GM21515 (cell line): Measurements from ENCODE around the gene NAA16.
"Not testable (repeated sequence)": the region's sequence is repeated elsewhere in the genome, so short reads cannot be mapped to it uniquely, and the experiment has no call there.

ENCODE experiments used
- ATAC-seq: cut with Tn5 transposase; IDR thresholded peaks from one replicate; pipeline ENCODE4 v1.9.1; 2021; ENCODE audit not compliant: unreplicated experiment

NAA16 gene

GRCh38 chr13:41310963-41311405 is at the start of gene NAA16:
NAA16 (plus strand) TSS chr13:41311267; CDS start chr13:41311529, 262 bp downstream.
- peak; percentile 72 for ATAC-seq

DNA sequence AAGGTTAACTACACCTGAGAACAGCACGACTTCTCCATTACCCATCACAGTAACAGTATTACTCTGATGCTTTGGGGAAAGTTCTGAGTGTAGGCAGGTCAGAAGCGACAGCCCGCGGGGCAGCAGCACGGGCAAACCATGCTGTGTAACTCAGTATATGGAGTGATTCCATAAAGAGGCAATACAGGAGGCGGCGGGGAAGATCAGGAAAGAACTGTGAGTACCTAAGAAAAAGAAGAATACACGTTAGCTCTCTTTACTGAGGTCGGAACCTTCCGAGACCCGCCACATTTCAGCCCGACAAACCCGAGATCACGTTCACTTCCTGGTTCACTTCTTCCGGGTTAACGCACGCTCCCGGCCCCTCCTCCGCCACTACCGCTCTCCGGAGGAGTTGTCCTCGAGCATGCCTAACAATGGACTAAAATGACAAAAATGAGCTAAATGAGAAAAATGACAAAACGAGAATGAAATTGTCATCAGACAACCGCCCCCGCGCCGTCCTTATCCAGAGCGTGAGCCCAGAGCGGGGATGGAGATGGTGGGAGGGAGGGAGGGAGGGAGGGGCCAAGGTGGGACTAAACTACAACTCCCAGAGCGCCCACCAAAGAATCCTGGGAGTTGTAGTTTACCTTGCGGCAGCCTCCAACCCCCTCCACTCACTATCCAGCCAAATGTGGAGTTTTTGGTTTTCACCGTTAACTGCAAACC is 47.7 kb upstream of the NAA16 start, which contains the start of gene MTRF1:
Gene MTRF1 (minus strand): TSS at position 316 of the 711 bp plus-strand sequence. CDS start 2,669 bp downstream, outside the sequence.
- ATAC-seq, result peak; percentile 91

DNA sequence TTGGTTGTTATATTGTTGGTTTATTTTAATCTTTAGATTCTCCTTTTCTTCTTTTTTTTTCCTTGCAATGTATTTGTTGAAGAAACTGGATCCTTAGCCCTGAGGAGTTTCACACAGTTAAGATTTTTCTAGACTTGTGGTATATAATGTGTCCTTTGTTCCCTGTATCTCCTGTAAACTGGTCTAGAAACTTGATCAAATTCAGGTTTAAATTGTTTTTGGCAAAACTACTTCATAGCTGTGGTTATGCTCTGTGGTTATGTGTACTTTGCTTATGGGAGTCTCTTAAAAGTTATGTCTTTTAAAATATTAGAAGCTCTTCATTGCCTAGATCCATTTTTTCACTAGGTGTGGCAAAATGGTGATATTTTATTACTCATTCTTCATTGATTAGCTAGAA is 44.0 kb upstream of the NAA16 start:
- no peak for ATAC-seq

DNA sequence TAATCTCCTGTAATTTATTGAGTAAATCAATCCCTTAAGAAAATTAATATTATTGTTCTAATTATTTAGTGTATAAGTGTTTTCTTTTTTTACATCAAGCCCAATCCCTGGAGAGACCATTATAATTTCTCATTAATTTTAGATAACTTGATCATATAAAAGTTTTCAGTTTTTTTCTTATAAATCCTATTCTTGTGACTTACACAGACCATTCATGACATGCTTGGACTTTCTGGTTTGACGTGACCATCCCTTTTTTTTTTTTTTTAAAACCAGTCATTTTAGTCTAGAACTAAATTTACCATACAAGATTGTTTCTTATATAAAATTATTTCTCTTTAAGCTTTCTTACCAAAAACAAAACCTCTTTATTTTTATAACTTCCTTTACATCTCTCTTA is 42.3 kb upstream of the NAA16 start:
- no peak for ATAC-seq

DNA sequence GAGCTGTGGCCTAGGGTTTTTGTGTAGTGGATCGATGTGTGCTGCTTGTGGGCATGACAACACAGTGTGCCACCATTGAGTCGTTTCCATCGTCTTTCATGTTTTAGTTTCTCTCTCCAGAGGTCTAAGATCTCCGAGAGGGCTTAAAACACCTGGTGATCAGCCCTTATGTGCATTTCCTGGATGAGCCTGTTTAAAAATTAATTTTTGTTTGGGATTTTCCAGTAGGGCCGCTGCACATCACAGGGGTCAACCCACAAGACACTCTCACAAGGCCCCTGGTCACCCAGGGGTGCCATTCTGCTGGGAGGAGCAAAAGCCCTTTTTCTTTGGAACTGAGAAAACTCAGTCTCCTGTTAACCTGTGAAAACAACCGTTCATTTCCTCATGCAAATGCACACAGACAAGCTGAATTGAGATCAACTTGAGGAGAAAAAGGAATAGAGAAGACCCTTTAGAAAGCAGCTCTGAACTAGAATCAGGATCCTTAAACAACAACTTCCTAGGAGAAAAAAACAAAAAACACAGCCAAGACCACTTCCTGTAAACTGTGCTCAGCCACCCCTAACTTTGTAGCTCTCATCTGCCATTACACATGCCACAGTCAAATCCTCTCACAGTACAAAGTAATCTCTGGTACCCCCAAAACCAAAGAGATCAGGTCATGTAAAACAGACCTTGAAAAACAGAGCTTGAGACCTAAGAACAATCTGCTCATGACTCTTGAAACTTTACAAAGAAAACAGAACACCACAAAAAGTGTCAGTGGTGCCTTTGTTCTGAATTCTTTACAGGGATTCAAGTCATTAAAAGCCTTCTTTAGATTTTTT is 39.4 kb upstream of the NAA16 start:
- ATAC-seq, result no peak

GRCh38 chr13:41273831-41274441 is 37.1 kb upstream of the NAA16 start:
- ATAC-seq, result no peak

- ATAC-seq, result no peak
Observed at GRCh38 chr13:41274881-41275280, 36.2 kb upstream of the NAA16 start.

GRCh38 chr13:41276824-41277223 is 34.2 kb upstream of the NAA16 start:
- no peak for ATAC-seq

DNA sequence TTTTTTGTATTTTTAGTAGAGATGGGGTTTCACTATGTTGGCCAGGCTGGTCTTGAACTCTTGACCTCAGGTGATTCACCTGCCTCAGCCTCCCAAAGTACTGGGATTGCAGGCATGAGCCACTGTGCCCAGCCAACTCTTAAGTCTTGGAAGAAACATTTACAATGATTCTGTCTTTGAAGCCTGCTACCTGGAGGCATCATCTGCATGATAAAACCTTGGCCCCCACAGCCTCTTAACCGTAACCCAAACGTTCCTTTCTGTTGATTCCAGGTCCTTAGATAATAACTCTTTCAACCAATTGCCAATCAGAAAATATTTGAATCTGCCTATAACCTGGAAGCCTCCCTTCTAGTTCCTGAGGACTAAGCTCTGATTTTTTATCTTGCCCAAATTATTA is 31.9 kb upstream of the NAA16 start:
- not testable (repeated sequence) for ATAC-seq

- no peak for ATAC-seq
Observed at GRCh38 chr13:41282129-41282571, 28.9 kb upstream of the NAA16 start.

DNA sequence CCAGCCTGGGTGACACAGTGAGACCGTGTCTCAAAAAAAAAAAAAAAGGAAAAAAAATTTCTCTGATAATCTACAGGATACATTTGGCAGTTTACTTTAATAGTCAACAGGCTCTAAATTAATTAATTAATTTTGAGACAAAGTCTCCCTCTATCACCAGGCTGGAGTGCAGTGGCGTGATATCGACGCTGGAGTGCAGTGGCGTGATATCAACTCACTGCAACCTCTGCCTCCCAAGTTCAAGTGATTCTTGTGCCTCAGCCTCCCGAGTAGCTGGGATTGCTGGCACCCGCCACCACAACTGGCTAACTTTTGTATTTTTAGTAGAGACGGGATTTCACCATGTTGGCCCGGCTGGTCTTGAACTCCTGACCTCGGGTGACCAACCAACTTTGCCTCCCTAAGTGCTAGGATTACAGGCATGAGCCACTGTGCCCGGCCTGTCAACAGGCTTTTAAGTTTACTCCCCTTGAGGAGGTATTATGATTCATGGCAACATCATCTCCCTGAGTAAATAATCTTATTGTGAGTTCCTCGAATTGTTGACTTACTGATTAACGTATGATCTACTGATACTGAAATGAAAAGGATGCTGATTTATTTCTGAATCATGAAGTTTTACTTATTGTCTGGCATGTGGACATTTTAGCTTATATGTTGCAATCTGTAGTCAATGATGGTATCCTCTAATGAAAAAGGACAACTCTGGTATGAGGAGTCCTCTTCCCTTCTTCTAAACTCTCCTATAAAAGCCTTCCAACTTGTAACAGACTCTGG is 26.4 kb upstream of the NAA16 start:
- no peak for ATAC-seq

DNA sequence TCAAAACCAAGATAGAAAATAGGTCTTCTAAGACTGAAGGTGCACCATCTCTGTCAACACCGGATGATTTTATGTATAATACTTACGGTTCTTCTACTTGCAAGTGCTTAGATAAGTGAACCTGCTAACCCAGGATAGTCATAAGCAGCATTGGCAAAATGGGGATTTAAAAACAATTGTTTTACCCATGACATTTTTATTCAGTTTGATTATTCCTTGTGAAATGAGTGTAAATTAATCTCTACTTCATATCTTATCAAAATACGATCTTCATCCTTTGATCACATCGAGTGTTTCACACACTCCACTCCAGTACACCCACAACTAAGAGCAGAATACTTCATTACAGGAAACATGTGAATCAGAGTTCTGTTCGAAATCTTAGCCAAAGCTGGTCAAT is 24.7 kb upstream of the NAA16 start:
- ATAC-seq, result no peak

GRCh38 chr13:41289463-41289881 is 21.6 kb upstream of the NAA16 start:
- no peak for ATAC-seq

GRCh38 chr13:41291246-41291645 is 19.8 kb upstream of the NAA16 start:
- ATAC-seq, result no peak

DNA sequence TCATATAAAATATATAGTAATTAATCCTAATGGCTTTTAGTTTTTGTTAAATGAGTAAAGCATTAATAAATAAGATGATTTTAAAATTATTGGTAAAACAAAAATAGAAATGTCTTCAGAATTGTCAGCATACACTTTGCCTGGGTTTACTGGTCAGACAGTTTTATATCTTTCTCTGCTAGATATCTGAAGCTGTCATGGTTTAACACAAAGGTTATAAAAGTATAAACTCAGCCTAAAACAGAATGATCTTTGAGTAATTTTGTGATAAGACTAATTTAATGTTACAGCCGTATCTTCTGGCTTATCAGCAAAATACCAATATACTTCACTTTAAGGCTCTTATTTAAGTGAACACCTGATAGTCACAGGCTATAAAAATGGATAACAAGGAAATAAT is 17.8 kb upstream of the NAA16 start:
- no peak for ATAC-seq

- ATAC-seq, result no peak
Observed at GRCh38 chr13:41294914-41295313, 16.2 kb upstream of the NAA16 start.

DNA sequence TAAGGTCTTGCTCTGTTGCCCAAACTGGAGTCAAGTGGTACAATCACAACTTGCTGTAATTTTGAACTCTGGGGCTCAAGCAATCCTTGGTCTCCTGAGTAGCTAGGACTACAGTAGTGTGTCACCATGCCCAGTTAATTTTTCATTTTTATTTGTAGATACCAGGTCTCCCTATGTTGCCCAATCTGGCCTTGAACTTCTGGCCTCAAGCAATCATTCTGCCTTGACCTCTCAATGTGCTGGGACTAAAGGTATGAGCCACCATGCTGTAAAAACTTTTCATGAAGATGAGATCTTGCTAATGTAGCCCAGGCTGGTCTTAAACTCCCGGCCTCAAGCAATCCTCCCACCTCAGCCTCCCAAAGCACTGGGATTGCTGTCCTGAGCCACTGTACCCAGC is 15.1 kb upstream of the NAA16 start:
- no peak for ATAC-seq

- no peak for ATAC-seq
Observed at GRCh38 chr13:41296879-41297646, 14.0 kb upstream of the NAA16 start.

- no peak for ATAC-seq
Observed at GRCh38 chr13:41299316-41300094, 11.6 kb upstream of the NAA16 start.
